HCT116 (cell line): ENCODE data around the gene TBCD. TPM values are rescaled to one million over a fixed set of nuclear protein-coding genes. Genes with fewer than 3 reads are reported as not detected.

Experiments
- ATAC-seq: fragments of 200-7000 bp; cut with Tn5 transposase; 2 replicates; pipeline ENCODE4 v1.9.1; 2020; ENCODE audit warnings: mild to moderate bottlenecking, moderate library complexity
- BruUV-seq: library from RNA; stranded (reverse); fragments of 400-500 nt; replicated peaks from 2 replicates; lab custom pipeline; 2021; lab: Mats Ljungman, UMichigan
- CTCF ChIA-PET: fragments of 300-600 bp; sonication (Branson Sonifier 250); formaldehyde crosslinking; loops from one replicate; lab custom pipeline; 2021; ENCODE audit warnings: antibody characterized with exemption; lab: Charles Lee
- POLR2A ChIA-PET: fragments of 300-600, 350-600 bp; sonication (Branson Sonifier 250); formaldehyde crosslinking; loops from one replicate; lab custom pipeline; 2021; ENCODE audit warnings: antibody characterized with exemption; lab: Charles Lee
- RAD21 ChIA-PET, 2 experiments: fragments of 300-600 bp; sonication (Branson Sonifier 250); formaldehyde crosslinking; loops; one replicate each; lab custom pipeline; 2023; ENCODE audit warnings: low total read pairs in 2 of 2; ENCODE audit not compliant: uncharacterized antibody in 2 of 2, unreplicated experiment in 2 of 2, low non-redundant PET in 1 of 2; lab: Charles Lee
- DNase-seq: peaks from one replicate; pipeline ENCODE4 v3.0.0-alpha.2; 2010; ENCODE audit warnings: low read depth, low spot score
- H2AFZ ChIP-seq: fragments of 200-600 bp; shearing (Covaris generic), sonication (generic); 2 replicates; pipeline ENCODE4 v1.6.1; 2017; ENCODE audit warnings: low read depth, mixed run types, mixed read lengths, antibody characterized with exemption, low read length; ENCODE audit not compliant: poor library complexity, severe bottlenecking
- H3K27ac ChIP-seq: 2 replicates; pipeline ENCODE4 v1.5.1; 2012; ENCODE audit warnings: low read depth, low read length
- H3K27me3 ChIP-seq: fragments of 200-600 bp; sonication (generic); 2 replicates; pipeline ENCODE4 v1.6.1; 2016; ENCODE audit warnings: mixed run types, low read length, mixed read lengths; ENCODE audit not compliant: insufficient read depth
- H3K36me3 ChIP-seq, 2 experiments: fragments of 200-500 bp in 1 of 2; fragments of 200-600 bp in 1 of 2; sonication (Bioruptor generic) in 1 of 2; sonication (generic) in 1 of 2; 2 replicates each; pipeline versions ENCODE4 v1.5.1 to v1.6.1; 2014 to 2016; ENCODE audit warnings: low read length in 2 of 2, inconsistent platforms in 1 of 2, mixed read lengths in 1 of 2, mixed run types in 1 of 2; ENCODE audit not compliant: insufficient read depth in 2 of 2, control insufficient read depth in 1 of 2
- H3K4me1 ChIP-seq, 2 experiments: fragments of 200-600 bp in 1 of 2; sonication (generic) in 1 of 2; 2 replicates each; pipeline versions ENCODE4 v1.5.1 to v1.6.1; 2012 to 2017; ENCODE audit warnings: low read length in 2 of 2, inconsistent platforms in 1 of 2, mild to moderate bottlenecking in 1 of 2, mixed read lengths in 1 of 2, mixed run types in 1 of 2, moderate library complexity in 1 of 2; ENCODE audit not compliant: insufficient read depth in 2 of 2, control insufficient read depth in 1 of 2
- H3K4me2 ChIP-seq: fragments of 200-600 bp; sonication (generic); 2 replicates; pipeline ENCODE4 v1.6.1; 2017; ENCODE audit warnings: mixed run types, low read length, mixed read lengths
- H3K4me3 ChIP-seq, 2 experiments: fragments of 200-600 bp in 1 of 2; sonication (generic) in 1 of 2; replicated peaks in 1 of 2; 2 replicates each; pipeline ENCODE4 v1.5.1; 2011 to 2016; ENCODE audit warnings: low read length in 2 of 2, control low read depth in 1 of 2, low read depth in 1 of 2, mild to moderate bottlenecking in 1 of 2, mixed read lengths in 1 of 2, mixed run types in 1 of 2
- H3K79me2 ChIP-seq: fragments of 200-600 bp; sonication (generic); 2 replicates; pipeline ENCODE4 v1.6.1; 2017; ENCODE audit warnings: mild to moderate bottlenecking, mixed run types, low read length, moderate library complexity, mixed read lengths; ENCODE audit not compliant: insufficient read depth
- H3K9ac ChIP-seq: fragments of 200-600 bp; sonication (generic); 2 replicates; pipeline ENCODE4 v1.6.1; 2016; ENCODE audit warnings: low read length, mixed read lengths
- H3K9me2 ChIP-seq: fragments of 200-600 bp; sonication (generic), shearing (Covaris generic); 2 replicates; pipeline ENCODE4 v1.6.1; 2017; ENCODE audit warnings: mixed run types, mild to moderate bottlenecking, moderate library complexity; ENCODE audit not compliant: insufficient read depth
- H3K9me3 ChIP-seq, 2 experiments: fragments of 200-500 bp in 1 of 2; fragments of 200-600 bp in 1 of 2; sonication (Bioruptor generic) in 1 of 2; sonication (generic) in 1 of 2; 2 replicates each; pipeline ENCODE4 v1.6.1; 2014 to 2017; ENCODE audit warnings: low read length in 2 of 2, mixed read lengths in 2 of 2, inconsistent platforms in 1 of 2, low read depth in 1 of 2, mild to moderate bottlenecking in 1 of 2, mixed run types in 1 of 2, moderate library complexity in 1 of 2; ENCODE audit not compliant: control insufficient read depth in 1 of 2, insufficient read depth in 1 of 2
- H4K20me1 ChIP-seq: fragments of 200-600 bp; sonication (generic), shearing (Covaris generic); 2 replicates; pipeline ENCODE4 v1.6.1; 2017; ENCODE audit warnings: mixed run types, mild to moderate bottlenecking, moderate library complexity; ENCODE audit not compliant: insufficient read depth
- ATF3 ChIP-seq: IDR thresholded peaks from 2 replicates; pipeline ENCODE4 v1.6.1; 2012
- CBX3 ChIP-seq: IDR thresholded peaks from 2 replicates; pipeline ENCODE4 v1.6.1; 2012; ENCODE audit warnings: low read depth
- CEBPB ChIP-seq: IDR thresholded peaks from 2 replicates; pipeline ENCODE4 v1.6.1; 2012; ENCODE audit warnings: low read depth
- CTCF ChIP-seq, 3 experiments: fragments of 200-600 bp in 1 of 3; sonication (generic) in 1 of 3; IDR thresholded peaks in 2 of 3; conservative IDR thresholded peaks in 1 of 3; 2 replicates each; pipeline ENCODE4 v1.5.1; 2012 to 2017; ENCODE audit warnings: low read depth in 2 of 3, low read length in 2 of 3, antibody characterized with exemption in 1 of 3, borderline replicate concordance in 1 of 3, control low read depth in 1 of 3, mild to moderate bottlenecking in 1 of 3, mixed read lengths in 1 of 3, mixed run types in 1 of 3, moderate library complexity in 1 of 3; ENCODE audit not compliant: insufficient read depth in 1 of 3
- EGR1 ChIP-seq: IDR thresholded peaks from 2 replicates; pipeline ENCODE4 v1.6.1; 2012; ENCODE audit warnings: low read depth
- ELF1 ChIP-seq: IDR thresholded peaks from 2 replicates; pipeline ENCODE4 v1.6.1; 2012; ENCODE audit warnings: low read depth, borderline replicate concordance
- EZH2 ChIP-seq: fragments of 200-600 bp; sonication (generic); IDR thresholded peaks from 2 replicates; pipeline ENCODE4 v1.6.1; 2017; ENCODE audit warnings: antibody characterized with exemption, mixed run types
- EZH2phosphoT487 ChIP-seq: fragments of 200-600 bp; IDR thresholded peaks from 2 replicates; pipeline ENCODE4 v1.6.1; 2018; ENCODE audit warnings: antibody characterized with exemption, borderline replicate concordance
- FOSL1 ChIP-seq: IDR thresholded peaks from 2 replicates; pipeline ENCODE4 v1.6.1; 2012; ENCODE audit warnings: low read depth
- POLR2A ChIP-seq: IDR thresholded peaks from 2 replicates; pipeline ENCODE4 v1.7.0; 2011; ENCODE audit warnings: borderline replicate concordance; ENCODE audit not compliant: insufficient read depth, insufficient read length; ENCODE audit errors: extremely low read depth
- RAD21 ChIP-seq: IDR thresholded peaks from 2 replicates; pipeline ENCODE4 v1.6.1; 2012; ENCODE audit warnings: low read depth, mild to moderate bottlenecking
- SIN3A ChIP-seq: IDR thresholded peaks from 2 replicates; pipeline ENCODE4 v1.6.1; 2012; ENCODE audit warnings: low read depth
- SP1 ChIP-seq: IDR thresholded peaks from 2 replicates; pipeline ENCODE4 v1.6.1; 2012; ENCODE audit warnings: low read depth
- SRF ChIP-seq: IDR thresholded peaks from 2 replicates; pipeline ENCODE4 v1.6.1; 2012; ENCODE audit warnings: low read depth
- TCF7L2 ChIP-seq: IDR thresholded peaks from 2 replicates; pipeline ENCODE4 v1.7.0; 2011; ENCODE audit warnings: borderline replicate concordance, inconsistent platforms; ENCODE audit not compliant: insufficient read depth, insufficient read length; ENCODE audit errors: extremely low read depth
- YY1 ChIP-seq: IDR thresholded peaks from 2 replicates; pipeline ENCODE4 v1.6.1; 2011; ENCODE audit warnings: low read length, low read depth, moderate library complexity, mild to moderate bottlenecking; ENCODE audit not compliant: insufficient replicate concordance; ENCODE audit errors: extremely low read depth
- ZFX ChIP-seq: fragments of 450-650 bp; IDR thresholded peaks from 2 replicates; pipeline ENCODE4 v1.6.1; 2017
- ZNF274 ChIP-seq: fragments of 200-500 bp; sonication (Bioruptor generic); IDR thresholded peaks from 2 replicates; pipeline ENCODE4 v1.6.1; 2014; ENCODE audit warnings: mild to moderate bottlenecking, low read depth, low read length, inconsistent platforms
- intact Hi-C: fragments of 100-400 bp; cut with micrococcal nuclease; formaldehyde crosslinking; loops from 2 replicates; pipeline ENCODE4 v1.10.0; 2022
- total RNA-seq: library from RNA; stranded (reverse); gene quantifications from one replicate; pipeline ENCODE4 v1.2.1, GENCODE V29; 2021; ENCODE audit not compliant: unreplicated experiment
- TF ChIP-seq, protein P1 (sequence below): IDR thresholded peaks from 2 replicates; pipeline ENCODE4 v1.6.1; 2011; ENCODE audit warnings: mild to moderate bottlenecking, low read length, moderate library complexity; ENCODE audit not compliant: insufficient replicate concordance; ENCODE audit errors: extremely low read depth

The TBCD gene
- total RNA-seq, 1 experiment from 2014 or later: 152 TPM

GRCh38 chr17:82765371-82765770 lies 13.5 kb downstream of the TBCD start:
- Histone ChIP-seq H3K27ac (no peak overlapping the region), H3K4me3 (no peak overlapping the region), H3K9ac (no peak overlapping the region), H3K4me2 (no peak overlapping the region), H4K20me1 (no peaks in the 10 kb centered on the region), H3K9me3 (no peaks in the 10 kb centered on the region), H3K36me3 (peaks cover 35 to 58% of the 10 kb centered on the region in 2 experiments), H3K9me2 (no peaks in the 10 kb centered on the region), H3K27me3 (no peaks in the 10 kb centered on the region), H2AFZ (no peak overlapping the region), H3K79me2 (peaks cover 53% of the 10 kb centered on the region), H3K4me1 (no peaks in the 10 kb centered on the region)
- TF ChIP-seq SIN3A: no peak
- TF ChIP-seq SRF: no peak
- no peak for TF ChIP-seq SP1
- no peak for TF ChIP-seq FOSL1
- no peak for TF ChIP-seq CEBPB
- TF ChIP-seq ZFX: no peak
- no peak for TF ChIP-seq YY1
- TF ChIP-seq CBX3: no peak
- no peak for TF ChIP-seq ZNF274
- no peak for TF ChIP-seq POLR2A
- TF ChIP-seq, protein P1, sequence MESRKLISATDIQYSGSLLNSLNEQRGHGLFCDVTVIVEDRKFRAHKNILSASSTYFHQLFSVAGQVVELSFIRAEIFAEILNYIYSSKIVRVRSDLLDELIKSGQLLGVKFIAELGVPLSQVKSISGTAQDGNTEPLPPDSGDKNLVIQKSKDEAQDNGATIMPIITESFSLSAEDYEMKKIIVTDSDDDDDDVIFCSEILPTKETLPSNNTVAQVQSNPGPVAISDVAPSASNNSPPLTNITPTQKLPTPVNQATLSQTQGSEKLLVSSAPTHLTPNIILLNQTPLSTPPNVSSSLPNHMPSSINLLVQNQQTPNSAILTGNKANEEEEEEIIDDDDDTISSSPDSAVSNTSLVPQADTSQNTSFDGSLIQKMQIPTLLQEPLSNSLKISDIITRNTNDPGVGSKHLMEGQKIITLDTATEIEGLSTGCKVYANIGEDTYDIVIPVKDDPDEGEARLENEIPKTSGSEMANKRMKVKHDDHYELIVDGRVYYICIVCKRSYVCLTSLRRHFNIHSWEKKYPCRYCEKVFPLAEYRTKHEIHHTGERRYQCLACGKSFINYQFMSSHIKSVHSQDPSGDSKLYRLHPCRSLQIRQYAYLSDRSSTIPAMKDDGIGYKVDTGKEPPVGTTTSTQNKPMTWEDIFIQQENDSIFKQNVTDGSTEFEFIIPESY: no peak
- no peak for TF ChIP-seq EZH2phosphoT487
- no peak for TF ChIP-seq CTCF (IDR thresholded peaks at IDR 0.05 in 2 of 3, conservative IDR thresholded peaks at IDR 0.05 in 1 of 3; ENCODE audit: borderline replicate concordance in 1 of 3, insufficient read depth in 1 of 3, low read depth in 2 of 3, low read length in 2 of 3)
- no peak for TF ChIP-seq ELF1
- no peak for TF ChIP-seq ATF3
- TF ChIP-seq RAD21: no peak
- no peak for TF ChIP-seq EGR1
- TF ChIP-seq TCF7L2: no peak
- no peak for TF ChIP-seq EZH2
- POLR2A ChIA-PET: no interaction called here
- CTCF ChIA-PET: interaction anchor here (0.7 kb wide), 1 partner anchor 97 kb away, joined by 3 read pairs; no protein-coding TSS in a partner anchor
- BruUV-seq: no TSS peak
- RAD21 ChIA-PET: no interaction called here
- intact Hi-C loops: loop anchor here (5.0 kb wide), 1 partner anchor 413 kb away; no protein-coding TSS in a partner anchor
- ATAC-seq (no peak), DNase-seq (no peak)
